Measurements from ENCODE around the gene PRSS56. TPM values are rescaled to one million over a fixed set of nuclear protein-coding genes. Genes with fewer than 3 reads are reported as not detected.

Gene PRSS56
- total RNA-seq, 1 experiment from 2014 or later = 0.18 TPM

DNA sequence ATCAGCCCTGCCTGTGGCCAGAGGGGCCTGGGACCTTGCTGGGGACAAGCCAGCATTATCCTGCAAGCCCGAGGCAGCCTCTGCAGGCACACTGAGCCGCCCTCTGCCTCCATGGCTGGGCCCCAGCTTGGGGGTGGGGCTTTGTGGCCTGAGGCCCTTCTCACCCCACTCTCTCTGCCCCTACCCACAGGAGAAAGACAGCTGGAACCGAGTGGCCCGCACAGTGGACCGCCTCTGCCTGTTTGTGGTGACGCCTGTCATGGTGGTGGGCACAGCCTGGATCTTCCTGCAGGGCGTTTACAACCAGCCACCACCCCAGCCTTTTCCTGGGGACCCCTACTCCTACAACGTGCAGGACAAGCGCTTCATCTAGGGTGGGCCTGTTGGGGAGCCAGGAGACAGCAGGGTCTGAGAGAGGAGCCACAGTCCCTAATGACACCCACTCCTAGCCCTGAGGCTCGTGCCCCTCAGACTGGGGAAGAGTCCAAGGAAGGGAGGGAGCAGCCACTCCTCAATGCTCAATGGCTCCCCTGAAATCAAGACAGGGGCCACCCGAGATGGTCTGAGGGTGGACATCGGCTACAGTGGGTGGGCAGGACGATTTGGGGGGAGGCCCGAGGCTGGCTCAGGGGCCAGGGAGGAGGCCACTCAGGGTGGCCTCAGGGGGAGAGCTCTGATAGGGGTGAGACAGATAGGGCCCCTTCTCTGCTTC is 14.9 kb downstream of the PRSS56 start:
- no TSS peak for BruUV-seq (replicated peaks)
- no peak for DNase-seq (ENCODE audit: low read depth, low spot score)

DNA sequence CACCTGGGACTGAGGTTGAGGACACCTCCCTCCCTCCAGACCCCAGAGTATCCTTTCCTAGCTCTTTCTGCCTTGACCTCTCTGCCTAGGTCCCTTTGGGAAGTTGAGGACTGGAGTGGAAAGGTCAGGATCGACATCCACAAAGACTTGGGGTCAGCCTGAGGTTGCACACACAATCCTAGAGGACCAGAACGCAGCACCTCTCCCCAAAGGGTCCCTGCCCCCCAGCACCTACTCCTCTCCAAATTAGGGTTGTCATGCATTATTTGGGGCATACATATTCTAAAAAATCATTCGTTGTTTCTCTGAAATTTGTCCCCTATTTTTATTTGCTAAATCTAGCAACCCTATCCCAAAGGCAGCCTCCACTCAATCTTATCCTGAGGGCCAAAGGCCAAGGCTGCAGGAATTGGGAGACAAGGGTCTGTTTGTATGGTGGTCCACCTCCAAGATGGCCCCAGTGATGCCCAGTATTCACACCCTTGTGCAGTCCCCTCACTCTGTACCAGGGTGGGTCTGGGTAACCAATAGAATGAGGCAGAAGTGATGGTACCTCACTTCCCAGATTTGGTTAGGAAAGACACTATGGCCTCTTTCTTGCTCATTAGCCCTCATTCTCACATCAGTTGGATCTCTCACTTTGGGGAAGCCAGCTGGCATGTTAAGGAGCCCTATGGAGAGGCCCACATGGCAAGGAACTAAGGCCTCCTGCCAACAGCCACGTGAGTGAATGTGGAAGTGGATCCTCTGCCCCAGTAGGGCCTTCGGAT is 15.8 kb downstream of the PRSS56 start:
- no peak overlapping the region for H3K27ac ChIP-seq (ENCODE audit: low read length)
- no TSS peak for BruUV-seq (replicated peaks)
- TF ChIP-seq SIN3A (IDR thresholded peaks at IDR 0.05; ENCODE audit: borderline replicate concordance, insufficient read depth, low read depth, low read length) (no peak), TCF7L2 (IDR thresholded peaks at IDR 0.05; ENCODE audit: low read depth, low read length) (no peak), POLR2AphosphoS5 (IDR thresholded peaks at IDR 0.05; ENCODE audit: low read depth, low read length) (no peak)
- TF ChIP-seq, protein P1, sequence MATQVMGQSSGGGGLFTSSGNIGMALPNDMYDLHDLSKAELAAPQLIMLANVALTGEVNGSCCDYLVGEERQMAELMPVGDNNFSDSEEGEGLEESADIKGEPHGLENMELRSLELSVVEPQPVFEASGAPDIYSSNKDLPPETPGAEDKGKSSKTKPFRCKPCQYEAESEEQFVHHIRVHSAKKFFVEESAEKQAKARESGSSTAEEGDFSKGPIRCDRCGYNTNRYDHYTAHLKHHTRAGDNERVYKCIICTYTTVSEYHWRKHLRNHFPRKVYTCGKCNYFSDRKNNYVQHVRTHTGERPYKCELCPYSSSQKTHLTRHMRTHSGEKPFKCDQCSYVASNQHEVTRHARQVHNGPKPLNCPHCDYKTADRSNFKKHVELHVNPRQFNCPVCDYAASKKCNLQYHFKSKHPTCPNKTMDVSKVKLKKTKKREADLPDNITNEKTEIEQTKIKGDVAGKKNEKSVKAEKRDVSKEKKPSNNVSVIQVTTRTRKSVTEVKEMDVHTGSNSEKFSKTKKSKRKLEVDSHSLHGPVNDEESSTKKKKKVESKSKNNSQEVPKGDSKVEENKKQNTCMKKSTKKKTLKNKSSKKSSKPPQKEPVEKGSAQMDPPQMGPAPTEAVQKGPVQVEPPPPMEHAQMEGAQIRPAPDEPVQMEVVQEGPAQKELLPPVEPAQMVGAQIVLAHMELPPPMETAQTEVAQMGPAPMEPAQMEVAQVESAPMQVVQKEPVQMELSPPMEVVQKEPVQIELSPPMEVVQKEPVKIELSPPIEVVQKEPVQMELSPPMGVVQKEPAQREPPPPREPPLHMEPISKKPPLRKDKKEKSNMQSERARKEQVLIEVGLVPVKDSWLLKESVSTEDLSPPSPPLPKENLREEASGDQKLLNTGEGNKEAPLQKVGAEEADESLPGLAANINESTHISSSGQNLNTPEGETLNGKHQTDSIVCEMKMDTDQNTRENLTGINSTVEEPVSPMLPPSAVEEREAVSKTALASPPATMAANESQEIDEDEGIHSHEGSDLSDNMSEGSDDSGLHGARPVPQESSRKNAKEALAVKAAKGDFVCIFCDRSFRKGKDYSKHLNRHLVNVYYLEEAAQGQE (IDR thresholded peaks at IDR 0.05; ENCODE audit: insufficient read depth in 1 of 2, low read depth in 2 of 2, low read length in 1 of 2) = no peak
- TF ChIP-seq, protein P2, sequence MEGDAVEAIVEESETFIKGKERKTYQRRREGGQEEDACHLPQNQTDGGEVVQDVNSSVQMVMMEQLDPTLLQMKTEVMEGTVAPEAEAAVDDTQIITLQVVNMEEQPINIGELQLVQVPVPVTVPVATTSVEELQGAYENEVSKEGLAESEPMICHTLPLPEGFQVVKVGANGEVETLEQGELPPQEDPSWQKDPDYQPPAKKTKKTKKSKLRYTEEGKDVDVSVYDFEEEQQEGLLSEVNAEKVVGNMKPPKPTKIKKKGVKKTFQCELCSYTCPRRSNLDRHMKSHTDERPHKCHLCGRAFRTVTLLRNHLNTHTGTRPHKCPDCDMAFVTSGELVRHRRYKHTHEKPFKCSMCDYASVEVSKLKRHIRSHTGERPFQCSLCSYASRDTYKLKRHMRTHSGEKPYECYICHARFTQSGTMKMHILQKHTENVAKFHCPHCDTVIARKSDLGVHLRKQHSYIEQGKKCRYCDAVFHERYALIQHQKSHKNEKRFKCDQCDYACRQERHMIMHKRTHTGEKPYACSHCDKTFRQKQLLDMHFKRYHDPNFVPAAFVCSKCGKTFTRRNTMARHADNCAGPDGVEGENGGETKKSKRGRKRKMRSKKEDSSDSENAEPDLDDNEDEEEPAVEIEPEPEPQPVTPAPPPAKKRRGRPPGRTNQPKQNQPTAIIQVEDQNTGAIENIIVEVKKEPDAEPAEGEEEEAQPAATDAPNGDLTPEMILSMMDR (IDR thresholded peaks at IDR 0.05) = no peak
- no peaks in the 10 kb centered on the region; the same call in 1 of the 2 replicates for H3K9me3 ChIP-seq (ENCODE audit: control insufficient read depth, insufficient read depth, low read depth, low read length)
- CTCF ChIA-PET = no interaction called here
- H3K4me3 ChIP-seq (ENCODE audit: low read depth in 2 of 2, low read length in 2 of 2) = no peak overlapping the region
- H3K27me3 ChIP-seq (ENCODE audit: control insufficient read depth, insufficient read depth, low read length) = no peaks in the 10 kb centered on the region
- H3K36me3 ChIP-seq (ENCODE audit: control insufficient read depth, insufficient read depth, low read length) = no peaks in the 10 kb centered on the region
- intact Hi-C loops (cut with micrococcal nuclease; ENCODE audit: unreplicated experiment) (no loop called here), in situ Hi-C loops (cut with HindIII; ENCODE audit: low pct_unique_long_range_greater_than_20kb, low sequenced_read_pairs) (no loop called here)
- POLR2A ChIA-PET = no interaction called here
- DNase-seq (ENCODE audit: low read depth, low spot score) (no peak), ATAC-seq (no peak)
- no peaks in the 10 kb centered on the region for H3K4me1 ChIP-seq (ENCODE audit: control insufficient read depth, insufficient read depth, low read length)

More for the DNA sequence above, 14.9 kb downstream of the PRSS56 start:
- no peak overlapping the region for H3K4me3 ChIP-seq (ENCODE audit: low read depth in 2 of 2, low read length in 2 of 2)
- ATAC-seq = 0 out of 2 replicates have a peak, but pooled peaks have one; percentile 27
- H3K4me1 ChIP-seq (ENCODE audit: control insufficient read depth, insufficient read depth, low read length) = no peaks in the 10 kb centered on the region
- TF ChIP-seq POLR2AphosphoS5 (IDR thresholded peaks at IDR 0.05; ENCODE audit: low read depth, low read length) (no peak), SIN3A (IDR thresholded peaks at IDR 0.05; ENCODE audit: borderline replicate concordance, insufficient read depth, low read depth, low read length) (no peak), TCF7L2 (IDR thresholded peaks at IDR 0.05; ENCODE audit: low read depth, low read length) (no peak)
- TF ChIP-seq, protein P2 (IDR thresholded peaks at IDR 0.05) = no peak
- TF ChIP-seq, protein P1 (IDR thresholded peaks at IDR 0.05; ENCODE audit: insufficient read depth in 1 of 2, low read depth in 2 of 2, low read length in 1 of 2) = no peak
- no peaks in the 10 kb centered on the region for H3K27me3 ChIP-seq (ENCODE audit: control insufficient read depth, insufficient read depth, low read length)
- H3K36me3 ChIP-seq (ENCODE audit: control insufficient read depth, insufficient read depth, low read length) = no peaks in the 10 kb centered on the region
- ChIA-PET POLR2A (no interaction called here), CTCF (no interaction called here)
- in situ Hi-C loops (cut with HindIII; ENCODE audit: low pct_unique_long_range_greater_than_20kb, low sequenced_read_pairs) = no loop called here
- intact Hi-C loops (cut with micrococcal nuclease; ENCODE audit: unreplicated experiment) = no loop called here
- H3K27ac ChIP-seq (ENCODE audit: low read length) = no peak overlapping the region
- H3K9me3 ChIP-seq (ENCODE audit: control insufficient read depth, insufficient read depth, low read depth, low read length) = no peaks in the 10 kb centered on the region; the same call in 1 of the 2 replicates
